Measurements from ENCODE around the gene EFHC1. TPM values are rescaled to one million over a fixed set of nuclear protein-coding genes. Genes with fewer than 3 reads are reported as not detected.
A peak's percentile ranks its signal among the peaks of the same experiment; 100 is the strongest.

Gene EFHC1
- polyA plus RNA-seq, 1 donor from 2014 or later: 7.1 TPM

GRCh38 chr6:52522151-52522626, 102.0 kb downstream of the EFHC1 start:
- Mint-ChIP-seq H3K4me1 (peaks cover 7 to 14% (median 7%) of the 10 kb centered on the region in 3 donors), H3K27me3 (no peaks in the 10 kb centered on the region), H3K4me3 (peak overlapping the region in 1 of 4 donors; percentile 55), H3K36me3 (peaks cover 8% of the 10 kb centered on the region), H3K9me3 (no peaks in the 10 kb centered on the region), H3K27ac (no peak overlapping the region)

- H3K27me3 Mint-ChIP-seq: no peaks in the 10 kb centered on the region
- H3K36me3 Mint-ChIP-seq: peaks cover 8% of the 10 kb centered on the region
- H3K9me3 Mint-ChIP-seq: no peaks in the 10 kb centered on the region
- H3K27ac Mint-ChIP-seq: peak overlapping the region in 1 of 3 donors; percentile 88
- H3K4me1 Mint-ChIP-seq: peaks cover 7 to 14% (median 7%) of the 10 kb centered on the region in 3 donors
- H3K4me3 Mint-ChIP-seq: peak overlapping the region in 1 of 4 donors; percentile 55
Observed at GRCh38 chr6:52522655-52523054, 102.5 kb downstream of the EFHC1 start.

GRCh38 chr6:52523378-52524142, 103.4 kb downstream of the EFHC1 start:
- peak overlapping the region in 1 of 3 donors; percentile 88 for H3K27ac Mint-ChIP-seq
- peaks cover 7 to 12% (median 7%) of the 10 kb centered on the region in 3 donors for H3K4me1 Mint-ChIP-seq
- H3K27me3 Mint-ChIP-seq: no peaks in the 10 kb centered on the region
- H3K4me3 Mint-ChIP-seq: no peak overlapping the region
- H3K36me3 Mint-ChIP-seq: peaks cover 9% of the 10 kb centered on the region
- H3K9me3 Mint-ChIP-seq: no peaks in the 10 kb centered on the region

- peaks cover 7 to 13% (median 11%) of the 10 kb centered on the region in 3 donors for H3K4me1 Mint-ChIP-seq
- no peak overlapping the region for H3K27ac Mint-ChIP-seq
- no peak overlapping the region for H3K4me3 Mint-ChIP-seq
- H3K27me3 Mint-ChIP-seq: no peaks in the 10 kb centered on the region
- H3K36me3 Mint-ChIP-seq: peaks cover 10% of the 10 kb centered on the region
- no peaks in the 10 kb centered on the region for H3K9me3 Mint-ChIP-seq
Observed at GRCh38 chr6:52524918-52525317, 104.8 kb downstream of the EFHC1 start.

GRCh38 chr6:52526634-52527033, 106.5 kb downstream of the EFHC1 start:
- no peaks in the 10 kb centered on the region for H3K9me3 Mint-ChIP-seq
- H3K36me3 Mint-ChIP-seq: peaks cover 12% of the 10 kb centered on the region
- no peak overlapping the region for H3K4me3 Mint-ChIP-seq
- no peaks in the 10 kb centered on the region for H3K27me3 Mint-ChIP-seq
- peaks cover 7 to 16% (median 11%) of the 10 kb centered on the region in 3 donors for H3K4me1 Mint-ChIP-seq
- no peak overlapping the region for H3K27ac Mint-ChIP-seq

- H3K36me3 Mint-ChIP-seq: peaks cover 13% of the 10 kb centered on the region
- H3K27me3 Mint-ChIP-seq: no peaks in the 10 kb centered on the region
- H3K4me1 Mint-ChIP-seq: peaks cover 7 to 17% (median 11%) of the 10 kb centered on the region in 3 donors
- H3K4me3 Mint-ChIP-seq: no peak overlapping the region
- no peaks in the 10 kb centered on the region for H3K9me3 Mint-ChIP-seq
- no peak overlapping the region for H3K27ac Mint-ChIP-seq
Observed at GRCh38 chr6:52527436-52527835, 107.3 kb downstream of the EFHC1 start.

- no peaks in the 10 kb centered on the region for H3K27me3 Mint-ChIP-seq
- peaks cover 0 to 9% (median 4%) of the 10 kb centered on the region in 3 donors for H3K4me1 Mint-ChIP-seq
- no peak overlapping the region for H3K27ac Mint-ChIP-seq
- H3K36me3 Mint-ChIP-seq: peaks cover 10% of the 10 kb centered on the region
- no peaks in the 10 kb centered on the region for H3K9me3 Mint-ChIP-seq
- H3K4me3 Mint-ChIP-seq: peak overlapping the region in 1 of 4 donors; percentile 27
Observed at GRCh38 chr6:52529311-52529710, 109.2 kb downstream of the EFHC1 start.

- no peaks in the 10 kb centered on the region for H3K9me3 Mint-ChIP-seq
- peaks cover 0 to 11% (median 4%) of the 10 kb centered on the region in 3 donors for H3K4me1 Mint-ChIP-seq
- no peak overlapping the region for H3K4me3 Mint-ChIP-seq
- H3K27ac Mint-ChIP-seq: peak overlapping the region in 1 of 3 donors; percentile 2
- peaks cover 13% of the 10 kb centered on the region for H3K36me3 Mint-ChIP-seq
- no peaks in the 10 kb centered on the region for H3K27me3 Mint-ChIP-seq
Observed at GRCh38 chr6:52530351-52530750, 110.2 kb downstream of the EFHC1 start.

GRCh38 chr6:52531396-52531795, 111.3 kb downstream of the EFHC1 start:
- Mint-ChIP-seq H3K27me3 (no peaks in the 10 kb centered on the region), H3K36me3 (peaks cover 10% of the 10 kb centered on the region), H3K9me3 (no peaks in the 10 kb centered on the region), H3K4me3 (peak overlapping the region in 1 of 4 donors; percentile 55), H3K27ac (no peak overlapping the region), H3K4me1 (peaks cover 0 to 15% (median 10%) of the 10 kb centered on the region in 3 donors)

GRCh38 chr6:52531834-52532233, 111.7 kb downstream of the EFHC1 start:
- Mint-ChIP-seq H3K27ac (no peak overlapping the region), H3K4me3 (no peak overlapping the region), H3K36me3 (peaks cover 10% of the 10 kb centered on the region), H3K4me1 (peaks cover 0 to 18% (median 14%) of the 10 kb centered on the region in 3 donors), H3K9me3 (no peaks in the 10 kb centered on the region), H3K27me3 (no peaks in the 10 kb centered on the region)

GRCh38 chr6:52532457-52532856, 112.3 kb downstream of the EFHC1 start:
- H3K9me3 Mint-ChIP-seq: no peaks in the 10 kb centered on the region
- no peak overlapping the region for H3K4me3 Mint-ChIP-seq
- peaks cover 10% of the 10 kb centered on the region for H3K36me3 Mint-ChIP-seq
- no peaks in the 10 kb centered on the region for H3K27me3 Mint-ChIP-seq
- H3K27ac Mint-ChIP-seq: no peak overlapping the region
- peaks cover 5 to 24% (median 19%) of the 10 kb centered on the region in 3 donors for H3K4me1 Mint-ChIP-seq

- Mint-ChIP-seq H3K27me3 (no peaks in the 10 kb centered on the region), H3K27ac (no peak overlapping the region), H3K4me3 (no peak overlapping the region), H3K9me3 (no peaks in the 10 kb centered on the region), H3K36me3 (peaks cover 9% of the 10 kb centered on the region), H3K4me1 (peaks cover 10 to 29% (median 25%) of the 10 kb centered on the region in 3 donors)
Observed at GRCh38 chr6:52533491-52533890, 113.3 kb downstream of the EFHC1 start.

- Mint-ChIP-seq H3K36me3 (peaks cover 8% of the 10 kb centered on the region), H3K4me1 (peaks cover 10 to 29% (median 24%) of the 10 kb centered on the region in 3 donors), H3K9me3 (no peaks in the 10 kb centered on the region), H3K4me3 (no peak overlapping the region), H3K27ac (no peak overlapping the region), H3K27me3 (no peaks in the 10 kb centered on the region)
Observed at GRCh38 chr6:52534363-52534762, 114.2 kb downstream of the EFHC1 start.

GRCh38 chr6:52534966-52535390, 114.8 kb downstream of the EFHC1 start:
- Mint-ChIP-seq H3K4me1 (peaks cover 16 to 32% (median 26%) of the 10 kb centered on the region in 3 donors), H3K9me3 (no peaks in the 10 kb centered on the region), H3K36me3 (peaks cover 8% of the 10 kb centered on the region), H3K4me3 (no peak overlapping the region), H3K27ac (peak overlapping the region in 1 of 3 donors; percentile 36), H3K27me3 (no peaks in the 10 kb centered on the region)

GRCh38 chr6:52535711-52536423, 115.7 kb downstream of the EFHC1 start:
- Mint-ChIP-seq H3K36me3 (peaks cover 8% of the 10 kb centered on the region), H3K9me3 (no peaks in the 10 kb centered on the region), H3K27ac (peak overlapping the region in 2 of 3 donors; percentile 36 to 84), H3K4me3 (peak overlapping the region in 1 of 4 donors; percentile 59), H3K4me1 (peaks cover 22 to 32% (median 29%) of the 10 kb centered on the region in 3 donors), H3K27me3 (no peaks in the 10 kb centered on the region)
